Measurements from ENCODE around the gene PPP1R16B.

Gene PPP1R16B

DNA sequence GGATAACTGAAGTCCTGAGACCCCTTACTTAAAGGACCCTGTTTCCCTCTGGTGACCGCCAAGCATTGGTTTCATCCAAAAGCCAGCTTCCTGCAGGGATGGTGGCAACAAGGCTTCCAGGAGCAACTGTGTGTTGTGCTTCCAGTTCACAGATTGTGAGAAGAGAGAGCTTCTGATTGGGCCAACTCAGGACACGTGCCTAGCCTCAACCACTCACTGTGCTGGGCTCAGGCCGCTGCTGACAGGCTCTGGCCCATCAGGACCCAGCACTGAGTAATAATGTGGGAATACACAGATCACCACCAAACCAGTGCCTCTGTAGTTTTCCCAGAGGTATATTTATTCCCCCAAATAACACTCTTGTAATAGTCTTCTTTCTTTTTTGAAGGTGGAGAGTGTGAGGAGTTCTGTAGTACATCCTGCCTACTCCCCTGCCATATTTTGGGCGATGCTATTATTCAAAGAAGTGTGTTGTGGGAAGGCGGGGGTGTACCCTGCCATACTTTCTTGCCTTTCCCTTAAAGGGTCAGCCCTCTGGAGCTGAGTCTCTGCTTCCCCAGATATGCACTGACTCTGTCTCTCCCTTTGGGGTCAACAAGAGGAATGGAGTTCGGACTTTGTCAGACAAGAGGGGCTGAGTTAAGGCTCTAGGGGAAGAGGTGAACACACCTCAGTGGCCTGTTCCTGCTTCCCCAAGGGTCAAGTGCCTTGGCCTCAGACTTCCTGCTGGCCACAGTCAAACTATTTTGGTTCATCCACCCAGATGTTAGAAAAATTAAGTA is 23.2 kb downstream of the PPP1R16B start:
- DNase-seq: no peak

DNA sequence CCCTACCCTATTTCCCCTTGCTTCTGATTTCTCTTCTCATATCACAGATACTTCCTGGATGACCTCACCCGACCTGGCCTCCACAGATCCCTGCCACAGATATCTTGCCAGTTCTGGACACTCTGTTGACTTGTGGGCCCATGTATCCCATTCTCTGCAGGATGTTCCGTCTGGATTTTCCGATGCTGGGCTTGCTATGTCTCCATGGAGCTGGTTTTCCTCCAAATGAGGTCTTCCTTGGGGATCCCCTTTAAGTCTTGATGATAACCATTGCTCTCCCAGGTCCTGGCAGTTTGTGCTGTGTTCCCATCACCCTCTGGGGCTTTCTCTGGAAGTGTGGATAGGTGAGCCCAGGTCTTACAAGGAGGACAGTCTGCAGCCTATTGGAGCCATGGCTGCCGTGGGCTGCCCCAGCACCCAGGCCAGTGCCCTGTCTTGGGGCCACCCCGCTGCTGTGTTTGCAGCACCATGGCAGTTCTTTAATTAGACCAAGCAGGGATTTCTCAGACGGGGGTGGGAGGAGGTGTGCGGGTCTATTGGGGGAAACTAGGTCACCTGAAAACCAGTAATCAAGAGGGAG is 23.9 kb downstream of the PPP1R16B start:
- DNase-seq: no peak

DNA sequence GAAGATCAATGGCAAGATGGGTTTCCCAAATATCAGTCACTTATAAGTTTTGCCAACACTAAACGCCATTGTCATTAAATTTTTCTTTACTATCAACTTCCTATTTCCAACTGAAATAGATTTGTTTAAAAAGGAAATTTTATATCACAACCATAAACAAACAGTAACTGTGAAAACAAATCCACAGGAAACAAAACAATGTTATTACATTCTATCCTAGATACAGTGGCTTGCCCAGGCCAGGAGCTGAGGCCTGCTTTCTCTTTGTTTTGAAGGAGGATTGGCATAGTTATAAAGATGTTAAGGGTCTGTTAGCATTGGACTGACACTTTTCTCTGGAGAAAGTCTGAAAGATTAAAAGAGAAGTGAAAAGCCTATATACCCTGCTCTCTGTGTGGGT is 24.9 kb downstream of the PPP1R16B start:
- no peak for DNase-seq

DNA sequence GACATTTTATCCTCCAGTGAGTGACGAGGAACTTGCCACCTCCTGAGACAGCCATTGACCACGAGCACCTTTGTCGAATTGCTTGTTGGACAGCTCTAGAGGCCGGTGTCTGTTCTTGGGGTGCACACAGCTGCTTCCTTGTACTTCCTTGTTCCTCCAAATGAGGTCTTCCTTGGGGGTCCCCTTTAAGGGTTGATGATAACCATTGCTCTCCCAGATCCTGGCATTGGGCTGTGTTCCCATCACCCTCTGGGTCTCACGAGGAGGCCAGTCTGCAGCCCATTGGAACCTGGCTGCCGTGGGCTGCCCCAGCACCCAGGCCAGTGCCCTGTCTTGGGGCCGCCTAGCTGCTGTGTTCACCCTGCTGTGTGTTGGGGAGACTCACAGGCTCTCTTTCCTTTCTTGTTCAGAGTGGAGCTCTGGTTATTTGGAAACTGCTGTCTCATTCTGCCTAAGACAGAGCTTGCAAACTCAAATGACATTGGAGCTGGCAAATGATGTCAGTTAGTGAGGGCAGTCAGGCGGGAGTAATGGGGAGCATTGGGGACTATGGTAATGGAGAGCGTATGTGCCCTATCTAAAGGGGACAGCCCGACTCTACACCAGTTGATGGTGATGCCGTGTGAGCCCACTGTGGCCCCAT is 25.7 kb downstream of the PPP1R16B start:
- no peak for DNase-seq

DNA sequence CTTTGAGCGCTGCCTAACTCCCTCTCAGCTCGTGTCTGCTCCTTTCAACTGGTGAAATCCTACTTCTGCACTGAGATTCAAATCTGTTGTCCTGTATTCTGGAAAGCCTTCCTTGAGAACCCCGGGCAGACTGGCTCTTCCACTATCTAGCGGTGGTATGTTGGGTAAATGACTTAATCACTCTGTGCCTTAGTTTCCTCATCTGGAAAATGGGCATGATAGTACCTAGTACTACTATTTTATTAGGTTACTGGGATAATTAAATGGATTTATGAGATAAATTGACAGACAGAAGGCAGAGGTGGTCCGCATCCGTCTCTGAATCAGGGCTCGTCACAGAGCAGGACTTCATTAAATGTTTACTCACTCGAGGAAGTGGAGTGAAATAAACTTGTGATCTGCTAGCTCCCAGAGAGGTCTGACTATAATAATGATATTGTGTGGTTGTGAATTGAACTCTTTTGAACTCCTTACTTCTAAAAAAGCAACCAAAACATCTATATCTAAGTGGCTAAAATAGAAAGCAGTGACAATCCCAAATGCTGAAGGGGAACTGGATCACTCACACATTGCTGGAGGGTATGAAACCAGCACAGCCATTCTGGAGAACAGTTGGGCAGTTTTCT is 26.6 kb downstream of the PPP1R16B start:
- no peak for DNase-seq

DNA sequence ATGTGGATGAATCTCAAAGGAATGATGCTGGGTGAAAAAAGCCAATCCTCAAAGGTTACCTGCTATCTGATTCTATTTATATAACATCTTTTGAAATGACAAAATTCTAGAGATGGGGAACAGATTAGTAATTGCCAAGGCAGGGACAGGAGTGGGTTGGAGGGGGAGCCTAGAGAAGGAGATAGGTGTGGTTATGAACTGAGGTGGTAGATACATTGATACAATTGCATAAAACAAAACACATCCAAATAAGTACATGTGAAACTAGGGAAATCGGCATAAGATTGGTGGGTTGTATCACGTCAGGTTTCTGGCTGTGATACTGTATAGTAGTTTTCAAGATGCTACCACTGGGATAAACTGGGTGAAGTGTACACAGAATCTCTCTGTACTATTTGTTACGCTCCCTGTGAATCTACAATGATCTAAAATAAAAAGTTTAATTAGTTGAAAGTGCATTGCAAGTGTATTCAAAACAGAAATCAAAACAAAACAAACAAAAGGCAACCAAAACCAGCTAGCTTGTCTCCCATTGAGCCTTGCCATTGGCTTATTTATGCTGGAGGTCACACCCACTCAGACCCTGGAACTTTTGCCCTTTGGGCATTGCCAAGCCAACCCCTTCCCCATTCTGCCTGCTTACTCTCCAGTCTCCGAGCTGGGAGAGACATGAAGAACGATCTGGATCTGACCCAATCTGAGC is 27.8 kb downstream of the PPP1R16B start:
- DNase-seq: no peak

GRCh38 chr20:38833857-38834164 is 28.3 kb downstream of the PPP1R16B start:
- no peak for DNase-seq

GRCh38 chr20:38834868-38835267 is 29.4 kb downstream of the PPP1R16B start:
- no peak for DNase-seq

- DNase-seq: no peak
These were observed 30.3 kb downstream of the PPP1R16B start for GRCh38 chr20:38835792-38836191.

GRCh38 chr20:38836991-38837390 is 31.5 kb downstream of the PPP1R16B start:
- no peak for DNase-seq

DNA sequence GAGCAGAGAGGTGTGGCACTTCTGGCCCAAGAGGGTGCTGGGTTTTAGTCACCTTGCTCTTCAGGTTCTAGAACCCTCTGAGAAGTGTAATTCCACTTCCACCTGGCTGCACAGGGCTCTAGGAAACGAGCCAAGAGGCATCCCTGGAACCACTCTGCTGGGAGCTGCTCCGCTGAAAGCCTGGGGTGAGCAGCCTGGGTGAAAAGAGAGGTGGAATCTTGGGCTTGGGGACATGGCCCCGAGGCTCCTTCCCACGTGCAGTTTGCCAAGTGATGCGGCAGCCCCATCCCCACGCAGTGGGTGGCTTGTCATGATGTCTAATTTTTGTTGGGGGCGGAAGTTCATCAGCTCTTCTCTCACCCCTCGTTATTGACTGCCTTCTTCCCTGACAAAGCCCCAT is 32.8 kb downstream of the PPP1R16B start:
- DNase-seq: no peak

DNA sequence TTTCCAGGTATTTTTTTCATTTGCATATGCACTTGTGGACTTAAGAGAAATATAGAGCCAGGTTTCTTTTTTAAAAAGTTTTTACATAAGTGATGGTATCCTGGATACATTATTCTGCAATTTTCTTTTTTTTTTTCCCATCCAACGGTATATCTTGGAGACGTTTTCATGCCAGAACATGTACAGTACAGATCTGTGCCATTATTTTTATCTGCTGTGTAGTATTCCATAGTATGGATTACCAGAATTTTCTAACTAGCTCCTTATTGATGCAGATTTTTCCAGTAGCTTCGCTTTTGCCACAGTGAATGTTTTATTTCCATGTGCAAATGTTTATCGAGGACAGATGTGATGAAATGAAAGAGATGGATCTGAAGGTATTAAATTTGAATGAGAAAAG is 34.1 kb downstream of the PPP1R16B start:
- DNase-seq: no peak

DNA sequence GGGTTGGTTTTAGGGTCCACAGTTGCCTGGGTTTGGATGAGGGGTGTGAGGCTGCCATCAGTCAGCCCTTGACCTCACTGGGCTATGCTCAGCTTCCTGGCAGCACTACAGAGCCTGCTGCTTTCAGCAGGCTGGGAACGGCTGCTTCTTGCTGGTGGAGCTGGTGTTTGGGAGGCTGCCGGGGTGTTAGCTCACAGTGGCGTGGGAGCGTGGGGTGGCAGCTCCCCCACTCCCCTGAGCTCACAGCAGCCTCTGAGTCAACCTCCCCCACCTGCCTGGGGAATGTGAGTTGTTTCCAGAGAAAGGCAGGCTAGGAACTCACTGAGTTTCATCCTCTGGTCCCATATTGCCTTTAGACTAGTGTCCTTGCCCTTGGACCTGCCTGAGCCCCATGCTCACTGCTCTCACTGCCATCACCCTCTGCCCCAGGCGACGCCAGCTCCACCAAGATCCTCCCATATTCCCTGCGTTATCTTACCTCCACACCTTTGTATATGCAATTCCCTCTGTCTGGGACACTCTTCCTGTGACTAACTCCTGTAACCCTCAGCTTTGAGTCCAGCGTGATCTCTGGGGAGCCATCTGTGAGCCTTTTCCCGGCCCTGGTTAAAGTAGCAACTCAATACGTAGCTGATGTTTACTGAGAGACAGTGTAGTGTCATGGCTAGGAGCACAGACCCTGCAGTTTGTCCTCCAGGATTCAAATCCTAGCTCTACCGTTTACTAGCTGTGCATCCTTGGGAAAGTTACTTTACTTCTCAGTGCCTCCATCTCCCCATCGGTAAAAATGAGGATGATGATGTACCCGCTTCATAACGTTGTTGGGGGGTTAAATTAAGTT is 34.8 kb downstream of the PPP1R16B start:
- DNase-seq: peak; percentile 49 to 64

DNA sequence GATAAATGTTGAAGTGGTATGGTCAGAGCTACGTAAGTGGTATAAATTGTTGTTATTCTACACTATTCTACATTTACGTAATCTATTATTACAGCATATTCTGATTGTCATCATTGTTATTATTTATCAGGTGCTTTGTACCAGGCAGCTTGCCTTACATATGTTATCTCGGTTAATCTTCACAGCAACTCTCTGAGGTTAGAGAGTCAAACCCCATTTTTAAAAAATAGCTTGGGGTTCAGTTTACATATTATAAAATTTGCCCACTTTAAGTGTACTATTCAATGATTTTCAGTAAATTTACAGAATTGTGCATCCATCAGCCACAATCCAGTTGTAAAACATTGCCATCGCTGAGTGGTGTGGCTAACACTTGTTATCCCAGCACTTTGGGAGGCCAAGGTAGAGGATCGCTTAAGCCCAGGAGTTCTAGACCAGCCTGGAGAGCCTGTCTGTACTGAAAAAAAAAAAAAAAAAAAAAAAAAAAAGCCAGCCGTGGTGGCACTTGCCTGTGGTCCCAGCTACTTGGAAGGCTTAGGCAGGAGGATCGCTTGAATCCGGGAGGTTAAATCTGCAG is 35.5 kb downstream of the PPP1R16B start:
- no peak for DNase-seq

GRCh38 chr20:38841570-38841969 is 36.1 kb downstream of the PPP1R16B start:
- DNase-seq: no peak

- DNase-seq: no peak
These were observed 36.5 kb downstream of the PPP1R16B start for GRCh38 chr20:38842026-38842425.

- peak; percentile 60 to 71 for DNase-seq
These were observed 37.1 kb downstream of the PPP1R16B start for GRCh38 chr20:38842558-38842981.

- DNase-seq: peak; percentile 54 to 56
These were observed 37.8 kb downstream of the PPP1R16B start for GRCh38 chr20:38843346-38843745.

DNA sequence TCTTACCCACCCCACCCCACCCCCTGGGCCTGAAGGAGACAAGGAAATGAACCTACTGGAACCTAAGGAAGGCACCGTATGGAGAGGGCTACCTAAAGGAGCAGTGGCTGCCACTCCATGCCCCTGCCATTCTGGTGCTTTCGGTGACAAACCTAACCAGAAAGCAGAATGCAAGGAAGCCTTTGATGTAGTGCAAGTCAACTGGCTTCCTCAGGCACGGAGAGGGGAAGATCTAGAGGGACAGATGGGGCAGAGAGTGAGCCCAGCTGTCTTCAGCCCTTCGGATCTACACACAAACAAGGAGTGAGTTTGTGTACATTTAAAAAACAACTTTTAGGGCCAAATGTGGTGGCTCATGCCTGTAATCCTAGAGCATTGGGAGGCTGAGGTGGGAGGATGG is 39.5 kb downstream of the PPP1R16B start:
- no peak for DNase-seq

GRCh38 chr20:38847840-38848239 is 42.3 kb downstream of the PPP1R16B start:
- DNase-seq: no peak

- DNase-seq: no peak
These were observed 48.3 kb downstream of the PPP1R16B start for GRCh38 chr20:38853759-38854158.

DNA sequence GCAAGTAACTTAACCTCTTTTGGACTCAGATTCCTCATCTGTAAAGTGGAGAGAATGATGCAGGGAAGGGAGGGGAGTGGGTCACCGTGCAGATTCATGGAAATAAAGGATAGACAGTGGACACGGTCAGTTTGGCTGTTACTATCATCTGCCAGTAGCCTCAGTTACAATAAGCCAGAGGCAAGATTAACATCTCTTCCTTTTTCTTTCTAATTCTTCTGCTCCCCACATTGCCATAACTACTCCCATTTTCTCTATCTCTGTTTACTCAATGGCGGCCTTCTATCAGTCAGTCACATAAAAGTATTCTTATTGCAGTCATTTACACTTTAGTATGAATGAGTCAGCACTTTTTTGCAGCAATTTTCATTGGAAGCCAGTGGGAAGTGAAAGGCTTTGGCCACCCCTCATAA is 49.2 kb downstream of the PPP1R16B start:
- DNase-seq: no peak
